ENCODE results near the gene NQO1.

The NQO1 gene

GRCh38 chr16:69706975-69707340 lies 19.4 kb downstream of the NQO1 start:
- DNase-seq (ENCODE audit: low spot score in 2 of 2): no peak
- Histone ChIP-seq H3K4me1 (no peaks in the 10 kb centered on the region), H3K36me3 (replicated peaks) (peaks cover 26% of the 10 kb centered on the region), H3K27me3 (ENCODE audit: low read depth) (no peaks in the 10 kb centered on the region), H3K9me3 (no peaks in the 10 kb centered on the region), H3K4me3 (no peak overlapping the region)
- in situ Hi-C loops (cut with MboI; ENCODE audit: low sequenced_read_pairs): no loop called here

DNA sequence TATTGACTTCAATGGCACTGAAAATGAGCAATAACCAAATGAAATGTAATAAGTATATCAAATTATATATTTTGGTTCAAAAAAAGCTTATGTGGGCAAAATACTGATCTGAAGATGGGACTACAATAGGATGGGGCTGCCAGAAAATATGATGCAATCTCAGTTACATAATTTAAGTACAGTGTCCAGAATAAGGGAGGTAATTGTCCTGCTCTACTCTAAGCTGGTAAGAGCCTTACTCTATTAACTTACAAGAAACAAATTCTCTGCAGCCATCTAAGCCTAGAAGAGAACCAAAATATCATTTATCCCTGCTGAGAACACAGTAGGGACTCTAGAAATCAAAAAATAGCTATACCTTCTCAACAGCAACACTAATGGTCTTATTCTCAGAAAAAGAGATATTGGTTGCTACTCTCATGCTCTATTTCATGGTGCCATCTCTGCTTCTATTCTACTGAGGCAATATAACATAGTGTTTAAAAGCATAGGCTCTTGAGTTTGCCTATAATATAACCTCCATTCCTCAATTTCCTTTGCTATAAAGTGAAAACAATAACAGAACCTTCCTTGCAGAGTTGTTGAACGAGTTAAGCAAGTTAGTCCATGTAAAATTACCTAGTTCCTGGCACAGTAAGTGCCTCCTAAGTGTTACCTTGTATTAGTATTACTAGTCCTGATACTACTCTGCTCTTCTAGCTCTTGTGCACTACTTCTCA lies 19.9 kb downstream of the NQO1 start:
- H3K9me3 ChIP-seq: no peaks in the 10 kb centered on the region
- H3K27me3 ChIP-seq (ENCODE audit: low read depth): no peaks in the 10 kb centered on the region
- DNase-seq (ENCODE audit: low spot score in 2 of 2): no peak
- in situ Hi-C loops (cut with MboI; ENCODE audit: low sequenced_read_pairs): no loop called here
- no peaks in the 10 kb centered on the region for H3K4me1 ChIP-seq
- peaks cover 26% of the 10 kb centered on the region for H3K36me3 ChIP-seq (replicated peaks)
- no peak overlapping the region for H3K4me3 ChIP-seq

DNA sequence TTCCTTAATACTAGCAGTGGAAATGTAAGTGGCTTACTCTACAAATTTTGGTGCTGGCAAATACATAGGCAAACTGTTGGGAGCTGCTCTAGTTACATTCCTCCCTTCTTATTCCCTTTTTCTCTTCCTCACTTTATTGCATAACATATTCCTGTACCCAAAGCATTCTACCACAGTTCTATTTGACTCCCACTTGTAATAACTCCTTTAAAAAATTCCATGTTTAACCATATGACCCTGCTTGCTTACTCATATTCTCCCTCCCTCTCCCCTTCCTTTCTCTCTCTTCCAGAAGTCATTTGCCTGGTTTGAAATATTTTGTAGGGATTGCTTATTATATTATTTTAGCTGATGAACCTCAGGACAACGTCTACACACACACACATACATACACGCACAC lies 22.7 kb downstream of the NQO1 start:
- no peak for DNase-seq (ENCODE audit: low spot score in 2 of 2)
- in situ Hi-C loops (cut with MboI; ENCODE audit: low sequenced_read_pairs): no loop called here
- Histone ChIP-seq H3K4me1 (no peaks in the 10 kb centered on the region), H3K27me3 (ENCODE audit: low read depth) (no peaks in the 10 kb centered on the region), H3K36me3 (replicated peaks) (peaks cover 22% of the 10 kb centered on the region), H3K9me3 (no peaks in the 10 kb centered on the region), H3K4me3 (no peak overlapping the region)

- Histone ChIP-seq H3K9me3 (no peaks in the 10 kb centered on the region), H3K4me1 (no peaks in the 10 kb centered on the region; the same call in 1 of the 2 replicates), H3K36me3 (replicated peaks) (peaks cover 22% of the 10 kb centered on the region), H3K4me3 (no peak overlapping the region), H3K27me3 (ENCODE audit: low read depth) (no peaks in the 10 kb centered on the region)
- in situ Hi-C loops (cut with MboI; ENCODE audit: low sequenced_read_pairs): no loop called here
- no peak for DNase-seq (ENCODE audit: low spot score in 2 of 2)
Measured at GRCh38 chr16:69701866-69702265, 24.5 kb downstream of the NQO1 start.

GRCh38 chr16:69701452-69701851 lies 24.9 kb downstream of the NQO1 start:
- no peaks in the 10 kb centered on the region for H3K27me3 ChIP-seq (ENCODE audit: low read depth)
- H3K4me1 ChIP-seq: no peaks in the 10 kb centered on the region; the same call in 1 of the 2 replicates
- H3K4me3 ChIP-seq: no peak overlapping the region
- in situ Hi-C loops (cut with MboI; ENCODE audit: low sequenced_read_pairs): no loop called here
- H3K36me3 ChIP-seq (replicated peaks): peaks cover 20% of the 10 kb centered on the region
- DNase-seq (ENCODE audit: low spot score in 2 of 2): no peak
- H3K9me3 ChIP-seq: no peaks in the 10 kb centered on the region

- Histone ChIP-seq H3K9me3 (no peaks in the 10 kb centered on the region), H3K4me1 (no peaks in the 10 kb centered on the region; the same call in 1 of the 2 replicates), H3K4me3 (no peak overlapping the region), H3K27me3 (ENCODE audit: low read depth) (no peaks in the 10 kb centered on the region), H3K36me3 (replicated peaks) (peaks cover 32% of the 10 kb centered on the region)
- no peak for DNase-seq (ENCODE audit: low spot score in 2 of 2)
- in situ Hi-C loops (cut with MboI; ENCODE audit: low sequenced_read_pairs): no loop called here
Measured at GRCh38 chr16:69699915-69700314, 26.4 kb downstream of the NQO1 start.

GRCh38 chr16:69698404-69698803 lies 28.0 kb downstream of the NQO1 start:
- in situ Hi-C loops (cut with MboI; ENCODE audit: low sequenced_read_pairs): no loop called here
- Histone ChIP-seq H3K27me3 (ENCODE audit: low read depth) (no peaks in the 10 kb centered on the region), H3K9me3 (no peaks in the 10 kb centered on the region), H3K4me3 (no peak overlapping the region), H3K4me1 (no peaks in the 10 kb centered on the region; the same call in 1 of the 2 replicates), H3K36me3 (replicated peaks) (peaks cover 38% of the 10 kb centered on the region)
- no peak for DNase-seq (ENCODE audit: low spot score in 2 of 2)

DNA sequence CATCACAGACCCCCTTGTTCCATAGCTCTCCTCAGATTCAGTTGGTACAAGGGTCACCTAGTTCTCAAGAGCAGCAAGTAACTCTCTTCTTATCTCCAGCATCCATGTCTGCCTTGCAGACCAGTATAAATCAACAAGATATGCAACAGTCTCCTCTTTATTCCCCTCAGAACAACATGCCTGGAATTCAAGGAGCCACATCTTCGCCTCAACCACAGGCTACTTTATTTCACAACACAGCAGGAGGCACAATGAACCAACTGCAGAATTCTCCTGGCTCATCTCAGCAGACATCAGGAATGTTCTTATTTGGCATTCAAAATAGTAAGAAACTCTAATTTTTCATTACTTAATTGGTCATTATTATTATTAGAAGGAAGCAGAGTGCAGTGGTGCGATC lies 32.4 kb downstream of the NQO1 start:
- Histone ChIP-seq H3K9me3 (no peaks in the 10 kb centered on the region), H3K36me3 (replicated peaks) (peaks cover 51% of the 10 kb centered on the region), H3K27me3 (ENCODE audit: low read depth) (no peaks in the 10 kb centered on the region), H3K4me1 (no peaks in the 10 kb centered on the region; the same call in 1 of the 2 replicates), H3K4me3 (no peak overlapping the region)
- no peak for DNase-seq (ENCODE audit: low spot score in 2 of 2)
- in situ Hi-C loops (cut with MboI; ENCODE audit: low sequenced_read_pairs): no loop called here

GRCh38 chr16:69691980-69692911 lies 34.1 kb downstream of the NQO1 start:
- no peaks in the 10 kb centered on the region for H3K9me3 ChIP-seq
- no peaks in the 10 kb centered on the region for H3K4me1 ChIP-seq
- no peak for DNase-seq (ENCODE audit: low spot score in 2 of 2)
- in situ Hi-C loops (cut with MboI; ENCODE audit: low sequenced_read_pairs): no loop called here
- peaks cover 53% of the 10 kb centered on the region for H3K36me3 ChIP-seq (replicated peaks)
- H3K27me3 ChIP-seq (ENCODE audit: low read depth): no peaks in the 10 kb centered on the region
- H3K4me3 ChIP-seq: no peak overlapping the region

- Histone ChIP-seq H3K27me3 (ENCODE audit: low read depth) (no peaks in the 10 kb centered on the region), H3K9me3 (no peaks in the 10 kb centered on the region), H3K4me1 (no peaks in the 10 kb centered on the region), H3K4me3 (no peak overlapping the region), H3K36me3 (replicated peaks) (peaks cover 33% of the 10 kb centered on the region)
- no peak for DNase-seq (ENCODE audit: low spot score in 2 of 2)
- in situ Hi-C loops (cut with MboI; ENCODE audit: low sequenced_read_pairs): no loop called here
Measured at GRCh38 chr16:69688589-69688988, 37.8 kb downstream of the NQO1 start.

DNA sequence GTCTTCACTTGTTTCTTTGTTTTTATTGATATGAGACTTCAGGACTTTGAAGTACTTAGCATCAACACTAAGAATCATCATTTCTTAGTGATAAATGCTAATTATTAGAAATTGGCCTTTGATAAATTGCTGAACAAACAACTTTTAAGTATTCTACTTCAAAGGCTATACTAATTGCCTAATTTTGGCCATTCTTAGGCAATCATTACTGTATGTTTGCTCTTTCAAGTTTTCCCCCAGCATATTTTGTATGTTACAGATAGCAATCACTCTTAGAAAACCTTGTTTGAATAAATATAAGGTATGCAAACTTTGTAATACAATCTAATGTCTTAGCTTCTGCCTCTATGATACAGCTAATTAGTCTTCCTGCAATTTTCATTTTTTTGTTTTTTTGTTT lies 46.0 kb downstream of the NQO1 start:
- Histone ChIP-seq H3K4me1 (no peaks in the 10 kb centered on the region), H3K4me3 (no peak overlapping the region), H3K9me3 (no peaks in the 10 kb centered on the region), H3K27me3 (ENCODE audit: low read depth) (no peaks in the 10 kb centered on the region), H3K36me3 (replicated peaks) (peaks cover 36% of the 10 kb centered on the region)
- in situ Hi-C loops (cut with MboI; ENCODE audit: low sequenced_read_pairs): no loop called here
- no peak for DNase-seq (ENCODE audit: low spot score in 2 of 2)

DNA sequence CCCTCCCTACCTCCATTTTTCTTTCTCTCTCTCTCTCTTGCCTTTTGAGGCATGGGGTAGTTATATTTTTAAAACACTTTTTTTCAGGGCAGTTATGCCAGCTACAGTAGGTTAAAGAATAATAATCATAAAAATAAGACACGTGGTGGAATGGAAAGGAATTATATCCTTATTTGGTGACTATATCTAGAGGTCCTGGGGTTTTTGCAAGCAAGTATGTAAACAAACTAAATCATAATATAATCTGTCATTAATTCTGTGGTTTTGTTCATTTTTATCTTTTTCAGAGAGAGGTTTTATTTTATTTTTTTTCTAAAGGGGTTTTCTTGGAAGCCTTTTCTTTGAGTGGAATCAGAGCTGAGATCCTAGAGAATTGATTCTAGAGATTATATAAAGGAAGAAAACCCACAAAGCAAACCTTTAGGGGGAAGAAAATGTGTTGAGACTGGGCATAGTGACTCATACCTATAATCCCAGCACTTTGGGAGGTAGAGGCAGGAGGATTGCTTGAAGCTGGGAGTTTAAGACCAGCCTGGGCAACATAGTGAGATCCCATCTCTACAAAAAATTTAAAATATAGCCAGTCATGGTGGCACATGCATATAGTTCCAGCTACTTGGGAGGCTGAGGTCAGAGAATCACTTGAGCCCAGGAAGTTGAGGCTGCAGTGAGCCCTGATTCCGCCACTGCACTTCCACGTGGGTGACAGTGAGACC lies 53.2 kb downstream of the NQO1 start:
- Histone ChIP-seq H3K9me3 (no peaks in the 10 kb centered on the region), H3K36me3 (replicated peaks) (peaks cover 41% of the 10 kb centered on the region), H3K4me3 (no peak overlapping the region), H3K27me3 (ENCODE audit: low read depth) (no peaks in the 10 kb centered on the region), H3K4me1 (no peaks in the 10 kb centered on the region)
- in situ Hi-C loops (cut with MboI; ENCODE audit: low sequenced_read_pairs): no loop called here
- no peak for DNase-seq (ENCODE audit: low spot score in 2 of 2)

DNA sequence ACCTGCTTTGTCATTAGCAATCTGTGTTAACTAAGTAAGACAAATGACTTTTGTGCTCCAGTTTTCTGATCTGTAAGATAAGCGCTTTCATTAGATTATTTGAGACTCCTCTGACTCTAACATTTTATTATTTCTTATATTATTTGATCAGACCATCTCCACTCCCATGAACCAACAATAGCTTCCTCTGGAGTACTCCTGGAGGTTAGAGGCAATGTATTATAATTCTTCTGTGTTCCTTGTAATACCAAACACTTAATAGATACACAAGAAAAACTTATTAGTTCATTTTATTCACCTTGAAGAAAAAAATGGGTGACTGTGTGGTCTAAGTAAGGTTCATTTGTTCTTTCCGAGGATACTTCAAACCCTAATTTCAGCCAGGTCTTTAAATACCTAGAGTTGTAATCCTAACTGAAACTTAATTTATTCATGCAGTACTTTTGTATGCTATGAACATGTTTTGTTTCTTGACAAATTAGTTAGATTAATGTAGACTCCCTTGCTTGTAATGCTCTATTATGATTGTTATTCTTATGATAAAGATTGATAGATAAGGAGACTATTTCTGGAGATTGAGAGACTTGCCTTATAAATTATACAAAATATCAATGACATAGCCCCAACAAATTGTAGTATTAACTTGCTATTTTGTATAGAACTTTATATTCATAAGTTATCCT lies 53.9 kb downstream of the NQO1 start:
- in situ Hi-C loops (cut with MboI; ENCODE audit: low sequenced_read_pairs): no loop called here
- Histone ChIP-seq H3K4me1 (no peaks in the 10 kb centered on the region), H3K27me3 (ENCODE audit: low read depth) (no peaks in the 10 kb centered on the region), H3K36me3 (replicated peaks) (peaks cover 38% of the 10 kb centered on the region), H3K9me3 (no peaks in the 10 kb centered on the region), H3K4me3 (no peak overlapping the region)
- DNase-seq (ENCODE audit: low spot score in 2 of 2): no peak

All from HAP-1 (cell line).